ENCODE measurements around the gene NTNG2. TPM values are rescaled to one million over a fixed set of nuclear protein-coding genes. Genes with fewer than 3 reads are reported as not detected.

Gene NTNG2
- total RNA-seq, 2 experiments from 2014 or later = 0.52 to 0.76 TPM

- no peak for DNase-seq
- Mint-ChIP-seq H3K36me3 (ENCODE audit: low read depth) (no peaks in the 10 kb centered on the region), H3K4me1 (ENCODE audit: low read depth) (no peaks in the 10 kb centered on the region), H3K27me3 (ENCODE audit: low read depth) (peaks cover 8% of the 10 kb centered on the region), H3K4me3 (no peak overlapping the region), H3K27ac (no peak overlapping the region), H3K9me3 (no peaks in the 10 kb centered on the region)
- CTCF ChIA-PET = no interaction called here
- intact Hi-C loops (cut with micrococcal nuclease) = no loop called here
These were observed 21.9 kb downstream of the NTNG2 start for GRCh38 chr9:132183715-132184114.

GRCh38 chr9:132184124-132184523, 22.3 kb downstream of the NTNG2 start:
- no peak overlapping the region for H3K27ac Mint-ChIP-seq
- no peak overlapping the region for H3K4me3 Mint-ChIP-seq
- H3K4me1 Mint-ChIP-seq (ENCODE audit: low read depth) = no peaks in the 10 kb centered on the region
- H3K27me3 Mint-ChIP-seq (ENCODE audit: low read depth) = peaks cover 9% of the 10 kb centered on the region
- no peaks in the 10 kb centered on the region for H3K36me3 Mint-ChIP-seq (ENCODE audit: low read depth)
- intact Hi-C loops (cut with micrococcal nuclease) = no loop called here
- H3K9me3 Mint-ChIP-seq = no peaks in the 10 kb centered on the region
- CTCF ChIA-PET = interaction anchor here (0.9 kb wide), 1 partner anchor 52 kb away, joined by 3 read pairs; no protein-coding TSS in a partner anchor
- DNase-seq = no peak

- no peak for DNase-seq
- Mint-ChIP-seq H3K4me3 (no peak overlapping the region), H3K9me3 (no peaks in the 10 kb centered on the region), H3K36me3 (ENCODE audit: low read depth) (no peaks in the 10 kb centered on the region), H3K27me3 (ENCODE audit: low read depth) (peaks cover 11% of the 10 kb centered on the region), H3K27ac (no peak overlapping the region), H3K4me1 (ENCODE audit: low read depth) (no peaks in the 10 kb centered on the region)
- CTCF ChIA-PET = interaction anchor here (0.6 to 1.6 kb wide), 4 partner anchors 14 to 442 kb away, joined by 3 to 4 read pairs (median 3); no protein-coding TSS in a partner anchor
- intact Hi-C loops (cut with micrococcal nuclease) = no loop called here
These were observed 23.5 kb downstream of the NTNG2 start for GRCh38 chr9:132185073-132186009.

- intact Hi-C loops (cut with micrococcal nuclease) = no loop called here
- Mint-ChIP-seq H3K36me3 (ENCODE audit: low read depth) (no peaks in the 10 kb centered on the region), H3K27me3 (ENCODE audit: low read depth) (peaks cover 11% of the 10 kb centered on the region), H3K4me3 (no peak overlapping the region), H3K4me1 (ENCODE audit: low read depth) (no peaks in the 10 kb centered on the region), H3K27ac (no peak overlapping the region), H3K9me3 (no peaks in the 10 kb centered on the region)
- DNase-seq = no peak
- CTCF ChIA-PET = no interaction called here
These were observed 25.3 kb downstream of the NTNG2 start for GRCh38 chr9:132187121-132187620.

- Mint-ChIP-seq H3K36me3 (ENCODE audit: low read depth) (no peaks in the 10 kb centered on the region), H3K4me3 (no peak overlapping the region), H3K27me3 (ENCODE audit: low read depth) (peaks cover 10% of the 10 kb centered on the region), H3K4me1 (ENCODE audit: low read depth) (no peaks in the 10 kb centered on the region), H3K27ac (no peak overlapping the region), H3K9me3 (no peaks in the 10 kb centered on the region)
- CTCF ChIA-PET = no interaction called here
- intact Hi-C loops (cut with micrococcal nuclease) = no loop called here
- DNase-seq = no peak
These were observed 29.1 kb downstream of the NTNG2 start for GRCh38 chr9:132190966-132191365.

- CTCF ChIA-PET = no interaction called here
- Mint-ChIP-seq H3K27ac (no peak overlapping the region), H3K36me3 (ENCODE audit: low read depth) (no peaks in the 10 kb centered on the region), H3K4me1 (ENCODE audit: low read depth) (no peaks in the 10 kb centered on the region), H3K9me3 (no peaks in the 10 kb centered on the region), H3K4me3 (no peak overlapping the region), H3K27me3 (ENCODE audit: low read depth) (peaks cover 6% of the 10 kb centered on the region)
- intact Hi-C loops (cut with micrococcal nuclease) = no loop called here
- no peak for DNase-seq
These were observed 30.9 kb downstream of the NTNG2 start for GRCh38 chr9:132192728-132193127.

GRCh38 chr9:132193227-132194124, 31.6 kb downstream of the NTNG2 start:
- intact Hi-C loops (cut with micrococcal nuclease) = no loop called here
- DNase-seq = no peak
- Mint-ChIP-seq H3K27me3 (ENCODE audit: low read depth) (peaks cover 6% of the 10 kb centered on the region), H3K36me3 (ENCODE audit: low read depth) (no peaks in the 10 kb centered on the region), H3K27ac (no peak overlapping the region), H3K9me3 (no peaks in the 10 kb centered on the region), H3K4me1 (ENCODE audit: low read depth) (no peaks in the 10 kb centered on the region), H3K4me3 (no peak overlapping the region)
- CTCF ChIA-PET = no interaction called here

- CTCF ChIA-PET = interaction anchor here (0.6 kb wide), 1 partner anchor 32 kb away, joined by 3 read pairs; the partner anchor contains the start of gene NTNG2
- Mint-ChIP-seq H3K9me3 (no peaks in the 10 kb centered on the region), H3K36me3 (ENCODE audit: low read depth) (no peaks in the 10 kb centered on the region), H3K27me3 (ENCODE audit: low read depth) (peaks cover 3% of the 10 kb centered on the region), H3K4me1 (ENCODE audit: low read depth) (no peaks in the 10 kb centered on the region), H3K4me3 (no peak overlapping the region), H3K27ac (no peak overlapping the region)
- intact Hi-C loops (cut with micrococcal nuclease) = no loop called here
- no peak for DNase-seq
These were observed 32.6 kb downstream of the NTNG2 start for GRCh38 chr9:132194508-132194907.

GRCh38 chr9:132197315-132197714, 35.5 kb downstream of the NTNG2 start:
- no peaks in the 10 kb centered on the region for H3K36me3 Mint-ChIP-seq (ENCODE audit: low read depth)
- DNase-seq = no peak
- H3K4me1 Mint-ChIP-seq (ENCODE audit: low read depth) = no peaks in the 10 kb centered on the region
- CTCF ChIA-PET = no interaction called here
- H3K4me3 Mint-ChIP-seq = no peak overlapping the region
- H3K27ac Mint-ChIP-seq = no peak overlapping the region
- intact Hi-C loops (cut with micrococcal nuclease) = no loop called here
- H3K27me3 Mint-ChIP-seq (ENCODE audit: low read depth) = peaks cover 6% of the 10 kb centered on the region
- H3K9me3 Mint-ChIP-seq = no peaks in the 10 kb centered on the region

- intact Hi-C loops (cut with micrococcal nuclease) = no loop called here
- H3K27me3 Mint-ChIP-seq (ENCODE audit: low read depth) = peaks cover 9% of the 10 kb centered on the region
- H3K9me3 Mint-ChIP-seq = no peaks in the 10 kb centered on the region
- DNase-seq = no peak
- no peak overlapping the region for H3K27ac Mint-ChIP-seq
- no peak overlapping the region for H3K4me3 Mint-ChIP-seq
- H3K4me1 Mint-ChIP-seq (ENCODE audit: low read depth) = no peaks in the 10 kb centered on the region
- CTCF ChIA-PET = no interaction called here
- no peaks in the 10 kb centered on the region for H3K36me3 Mint-ChIP-seq (ENCODE audit: low read depth)
These were observed 36.1 kb downstream of the NTNG2 start for GRCh38 chr9:132197856-132198550.

- Mint-ChIP-seq H3K36me3 (ENCODE audit: low read depth) (no peaks in the 10 kb centered on the region), H3K27ac (no peak overlapping the region), H3K4me3 (no peak overlapping the region), H3K9me3 (no peaks in the 10 kb centered on the region), H3K4me1 (ENCODE audit: low read depth) (no peaks in the 10 kb centered on the region), H3K27me3 (ENCODE audit: low read depth) (peaks cover 10% of the 10 kb centered on the region)
- no peak for DNase-seq
- intact Hi-C loops (cut with micrococcal nuclease) = no loop called here
- CTCF ChIA-PET = no interaction called here
These were observed 37.2 kb downstream of the NTNG2 start for GRCh38 chr9:132199056-132199455.

GRCh38 chr9:132200706-132201105, 38.8 kb downstream of the NTNG2 start:
- Mint-ChIP-seq H3K27ac (no peak overlapping the region), H3K36me3 (ENCODE audit: low read depth) (no peaks in the 10 kb centered on the region), H3K4me1 (ENCODE audit: low read depth) (no peaks in the 10 kb centered on the region), H3K27me3 (ENCODE audit: low read depth) (peaks cover 13% of the 10 kb centered on the region), H3K4me3 (no peak overlapping the region), H3K9me3 (peaks cover 7% of the 10 kb centered on the region)
- CTCF ChIA-PET = no interaction called here
- intact Hi-C loops (cut with micrococcal nuclease) = no loop called here
- DNase-seq = no peak

Data from activated naive CD4-positive, alpha-beta T cell treated with anti-CD3 and anti-CD28 coated beads for 36 hours (primary cell).